GM21576 (cell line): ENCODE measurements around the gene MARCHF2.
"Not testable (repeated sequence)": the region's sequence is repeated elsewhere in the genome, so short reads cannot be mapped to it uniquely, and the experiment has no call there.

Source experiments
- ATAC-seq: cut with Tn5 transposase; IDR thresholded peaks from one replicate; pipeline ENCODE4 v1.9.1; 2021; ENCODE audit warnings: mild to moderate bottlenecking, moderate library complexity; ENCODE audit not compliant: unreplicated experiment

The MARCHF2 gene, protein sequence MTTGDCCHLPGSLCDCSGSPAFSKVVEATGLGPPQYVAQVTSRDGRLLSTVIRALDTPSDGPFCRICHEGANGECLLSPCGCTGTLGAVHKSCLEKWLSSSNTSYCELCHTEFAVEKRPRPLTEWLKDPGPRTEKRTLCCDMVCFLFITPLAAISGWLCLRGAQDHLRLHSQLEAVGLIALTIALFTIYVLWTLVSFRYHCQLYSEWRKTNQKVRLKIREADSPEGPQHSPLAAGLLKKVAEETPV

GRCh38 chr19:8412783-8413628 is at the start of gene MARCHF2:
Gene MARCHF2, plus strand, starts transcription at chr19:8413305. Its CDS starts 8,536 bp downstream, at chr19:8421841.
- ATAC-seq, result peak; percentile 96

- no peak for ATAC-seq
Observed at GRCh38 chr19:8363803-8364771, 49.0 kb upstream of the MARCHF2 start, which contains the start of gene ANGPTL4. Gene ANGPTL4, plus strand, starts transcription at chr19:8364155. Its CDS starts 167 bp downstream, at chr19:8364322.

- no peak for ATAC-seq
Observed at GRCh38 chr19:8366121-8366581, 47.0 kb upstream of the MARCHF2 start.

GRCh38 chr19:8366961-8367326 is 46.2 kb upstream of the MARCHF2 start:
- ATAC-seq, result no peak

GRCh38 chr19:8367327-8368001 is 45.6 kb upstream of the MARCHF2 start:
- no peak for ATAC-seq

DNA sequence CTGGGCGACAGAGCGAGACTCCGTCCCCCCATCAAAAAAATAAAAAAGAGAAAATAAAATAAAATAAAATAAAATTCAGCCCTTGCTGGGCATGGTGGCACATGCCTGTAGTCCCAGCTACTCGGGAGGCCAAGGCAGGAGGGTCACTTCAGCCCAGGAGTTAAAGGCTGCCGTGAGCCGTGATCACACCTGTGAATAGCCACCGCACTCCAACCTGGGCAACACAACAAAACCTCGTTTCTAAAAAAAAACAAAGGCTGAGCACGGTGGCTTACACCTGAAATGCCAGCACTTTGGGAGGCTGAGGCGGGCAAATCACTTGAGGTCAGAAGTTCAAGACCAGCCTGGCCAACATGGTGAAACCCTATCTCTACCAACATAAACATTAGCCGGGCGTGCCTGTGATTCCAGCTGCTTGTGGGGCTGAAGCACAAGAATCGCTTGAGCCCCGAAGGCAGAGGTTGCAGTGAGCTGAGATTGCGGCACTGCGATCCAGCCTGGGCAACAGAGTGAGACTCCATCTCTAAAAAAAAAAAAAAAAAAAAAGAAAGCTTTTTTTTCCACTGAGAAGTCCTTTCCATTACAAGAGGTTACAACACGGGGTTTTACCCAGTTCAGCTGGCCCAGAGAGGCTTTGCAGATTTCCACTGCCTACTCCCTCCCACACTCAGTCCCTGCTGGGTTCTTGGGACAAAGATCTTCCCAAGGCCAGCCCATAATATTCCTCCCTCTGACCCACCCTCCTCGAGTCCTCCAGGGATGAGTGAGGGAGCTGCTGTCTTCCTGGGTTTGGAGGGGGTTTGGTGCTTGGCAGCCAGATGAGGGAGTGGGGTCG is 42.7 kb upstream of the MARCHF2 start:
- ATAC-seq, result no peak

- ATAC-seq, result no peak
Observed at GRCh38 chr19:8371011-8371804, 41.9 kb upstream of the MARCHF2 start.

- no peak for ATAC-seq
Observed at GRCh38 chr19:8373867-8374813, 39.0 kb upstream of the MARCHF2 start.

- not testable (repeated sequence) for ATAC-seq
Observed at GRCh38 chr19:8375766-8376165, 37.3 kb upstream of the MARCHF2 start.

GRCh38 chr19:8376373-8376974 is 36.6 kb upstream of the MARCHF2 start:
- ATAC-seq, result not testable (repeated sequence)

DNA sequence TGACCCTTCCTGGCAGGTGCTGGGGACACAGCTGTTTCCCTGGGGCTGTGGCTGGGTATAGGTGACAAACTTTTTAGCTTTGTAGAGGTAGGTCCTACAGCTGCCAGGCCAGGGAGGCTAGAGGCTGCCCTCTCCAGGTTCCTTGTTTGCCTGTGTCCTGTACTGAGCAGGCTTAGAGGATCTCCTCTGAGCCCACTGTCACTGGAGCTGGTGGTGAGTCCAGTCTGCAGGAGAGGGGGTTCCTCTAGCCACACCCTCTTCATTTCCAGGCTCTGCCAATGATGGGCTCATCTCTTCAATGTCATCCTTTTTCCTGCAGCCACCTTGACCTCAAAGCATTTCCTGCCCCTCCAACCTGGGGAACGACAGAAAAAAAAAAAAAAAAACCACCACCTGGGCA is 35.5 kb upstream of the MARCHF2 start:
- ATAC-seq, result no peak

- not testable (repeated sequence) for ATAC-seq
Observed at GRCh38 chr19:8379156-8379891, 33.8 kb upstream of the MARCHF2 start.

GRCh38 chr19:8384569-8384968 is 28.5 kb upstream of the MARCHF2 start:
- ATAC-seq, result not testable (repeated sequence)

- not testable (repeated sequence) for ATAC-seq
Observed at GRCh38 chr19:8385103-8385502, 28.0 kb upstream of the MARCHF2 start.

- ATAC-seq, result not testable (repeated sequence)
Observed at GRCh38 chr19:8385566-8385965, 27.5 kb upstream of the MARCHF2 start.

GRCh38 chr19:8386419-8386818 is 26.7 kb upstream of the MARCHF2 start:
- not testable (repeated sequence) for ATAC-seq
